Measurements from ENCODE around the gene DENND4C. TPM values are rescaled to one million over a fixed set of nuclear protein-coding genes. Genes with fewer than 3 reads are reported as not detected.

Gene DENND4C
- total RNA-seq, 3 donors from 2014 or later (not counting 1 experiment from before 2014, with no cell fraction given), result 82.6 to 115 (median 100) TPM

DNA sequence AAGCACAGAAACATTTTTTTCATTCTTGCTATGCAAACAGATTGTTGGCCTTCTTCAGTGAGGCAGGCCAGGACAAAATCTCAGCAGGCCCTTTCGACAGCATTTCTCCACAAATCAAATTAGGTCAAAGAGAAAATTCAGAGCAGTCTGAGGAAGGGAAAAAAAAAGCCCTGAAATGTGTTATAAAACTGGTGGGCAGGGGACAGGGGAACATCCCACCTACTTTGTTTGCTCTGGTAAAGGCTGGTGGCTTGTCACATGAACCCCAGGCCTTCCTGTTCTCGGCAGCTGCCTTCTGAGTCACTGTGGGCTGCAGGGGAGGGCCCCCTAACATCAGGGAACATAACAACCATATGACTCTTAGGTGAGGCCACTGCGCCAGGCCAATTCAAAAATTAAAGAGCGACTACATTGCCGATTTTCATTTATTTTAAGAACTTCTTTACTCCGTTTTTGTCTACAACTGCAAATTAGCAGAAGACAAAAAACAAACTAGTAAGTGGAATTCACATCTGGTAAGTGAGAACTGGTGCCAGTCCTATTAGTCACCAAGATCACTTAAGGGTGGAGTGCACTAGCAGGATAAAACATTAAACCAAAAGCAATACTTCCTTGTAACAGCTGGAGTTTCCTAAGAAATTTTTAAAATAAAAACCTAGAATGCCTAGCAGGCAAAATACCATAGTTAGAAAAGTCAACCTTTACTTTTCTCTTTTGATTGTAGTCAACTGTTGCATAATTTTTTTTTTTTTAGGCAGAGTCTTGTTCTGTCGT lies 46.2 kb upstream of the DENND4C start:
- WGBS (ENCODE audit: insufficient coverage), result 9% methylated on average over 6 of the region's 7 CpGs
- no peak overlapping the region for H3K4me3 ChIP-seq (ENCODE audit: low read length)

DNA sequence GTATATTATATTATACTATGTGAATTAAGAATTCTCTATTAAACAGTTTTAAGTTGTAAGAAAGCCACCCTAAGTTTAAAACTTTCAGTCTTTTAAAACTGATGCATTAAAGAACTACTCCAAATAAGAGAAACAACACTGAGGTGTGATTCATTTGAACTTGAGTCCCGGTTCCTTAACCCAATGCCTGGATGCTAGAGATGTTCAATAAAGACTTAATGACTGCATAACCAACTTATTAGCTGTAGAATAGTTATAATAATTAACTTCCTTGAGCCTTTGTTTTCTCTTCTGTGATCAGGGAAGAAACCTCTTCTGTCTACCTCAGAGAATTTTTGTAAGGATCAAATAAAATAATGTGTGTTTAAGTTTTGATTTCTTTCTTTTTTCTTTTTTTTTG lies 45.3 kb upstream of the DENND4C start:
- DNase-seq, result no peak
- Mint-ChIP-seq H3K27me3 (ENCODE audit: low read depth in 2 of 2) (no peaks in the 10 kb centered on the region), H3K27ac (peak overlapping the region; percentile 96 to 97), H3K9me3 (no peaks in the 10 kb centered on the region), H3K4me3 (peak overlapping the region; percentile 42), H3K4me1 (peaks cover 26 to 32% of the 10 kb centered on the region in 2 donors), H3K36me3 (no peaks in the 10 kb centered on the region)
- intact Hi-C loops (cut with micrococcal nuclease), result loop anchor here (2.0 kb wide), 2 partner anchors 58 to 196 kb away; partner anchors contain the start of genes PLIN2 and RPS6
- Histone ChIP-seq H3K27ac (ENCODE audit: low read length) (peak overlapping the region; percentile 84), H3K9me3 (ENCODE audit: control insufficient read depth, insufficient read depth, low read length) (no peaks in the 10 kb centered on the region), H3K4me1 (ENCODE audit: control insufficient read depth, insufficient read depth, low read length) (peaks cover 56% of the 10 kb centered on the region), H3K36me3 (ENCODE audit: control insufficient read depth, insufficient read depth, low read length) (no peaks in the 10 kb centered on the region), H3K27me3 (ENCODE audit: control insufficient read depth, insufficient read depth, low read length) (no peaks in the 10 kb centered on the region), H3K4me3 (ENCODE audit: low read length) (no peak overlapping the region)
- TF ChIP-seq, protein P1, sequence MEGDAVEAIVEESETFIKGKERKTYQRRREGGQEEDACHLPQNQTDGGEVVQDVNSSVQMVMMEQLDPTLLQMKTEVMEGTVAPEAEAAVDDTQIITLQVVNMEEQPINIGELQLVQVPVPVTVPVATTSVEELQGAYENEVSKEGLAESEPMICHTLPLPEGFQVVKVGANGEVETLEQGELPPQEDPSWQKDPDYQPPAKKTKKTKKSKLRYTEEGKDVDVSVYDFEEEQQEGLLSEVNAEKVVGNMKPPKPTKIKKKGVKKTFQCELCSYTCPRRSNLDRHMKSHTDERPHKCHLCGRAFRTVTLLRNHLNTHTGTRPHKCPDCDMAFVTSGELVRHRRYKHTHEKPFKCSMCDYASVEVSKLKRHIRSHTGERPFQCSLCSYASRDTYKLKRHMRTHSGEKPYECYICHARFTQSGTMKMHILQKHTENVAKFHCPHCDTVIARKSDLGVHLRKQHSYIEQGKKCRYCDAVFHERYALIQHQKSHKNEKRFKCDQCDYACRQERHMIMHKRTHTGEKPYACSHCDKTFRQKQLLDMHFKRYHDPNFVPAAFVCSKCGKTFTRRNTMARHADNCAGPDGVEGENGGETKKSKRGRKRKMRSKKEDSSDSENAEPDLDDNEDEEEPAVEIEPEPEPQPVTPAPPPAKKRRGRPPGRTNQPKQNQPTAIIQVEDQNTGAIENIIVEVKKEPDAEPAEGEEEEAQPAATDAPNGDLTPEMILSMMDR (IDR thresholded peaks at IDR 0.05), result no peak
- WGBS (ENCODE audit: insufficient coverage), result no CpG with 5 or more reads among the region's 1 CpG
- ATAC-seq, result no peak

More for the DNA sequence above, 46.2 kb upstream of the DENND4C start:
- DNase-seq (peak; percentile 81 to 88), ATAC-seq (peak; percentile 85 to 98 (median 98))
- Mint-ChIP-seq H3K36me3 (no peaks in the 10 kb centered on the region), H3K9me3 (no peaks in the 10 kb centered on the region), H3K27ac (peak overlapping the region; percentile 96 to 97), H3K4me1 (peaks cover 26 to 32% of the 10 kb centered on the region in 2 donors), H3K27me3 (ENCODE audit: low read depth in 2 of 2) (no peaks in the 10 kb centered on the region), H3K4me3 (peak overlapping the region; percentile 72)
- Histone ChIP-seq H3K4me1 (ENCODE audit: control insufficient read depth, insufficient read depth, low read length) (peaks cover 56% of the 10 kb centered on the region), H3K36me3 (ENCODE audit: control insufficient read depth, insufficient read depth, low read length) (no peaks in the 10 kb centered on the region), H3K27ac (ENCODE audit: low read length) (peak overlapping the region; percentile 84), H3K27me3 (ENCODE audit: control insufficient read depth, insufficient read depth, low read length) (no peaks in the 10 kb centered on the region), H3K9me3 (ENCODE audit: control insufficient read depth, insufficient read depth, low read length) (no peaks in the 10 kb centered on the region)
- intact Hi-C loops (cut with micrococcal nuclease), result loop anchor here (1.0 to 2.0 kb wide), 5 partner anchors 23 to 196 kb away; partner anchors contain the start of genes DENND4C, PLIN2 and RPS6
- TF ChIP-seq, protein P1 (IDR thresholded peaks at IDR 0.05), result no peak

GRCh38 chr9:19186232-19186631 lies 44.3 kb upstream of the DENND4C start:
- Histone ChIP-seq H3K27me3 (ENCODE audit: control insufficient read depth, insufficient read depth, low read length) (no peaks in the 10 kb centered on the region), H3K27ac (ENCODE audit: low read length) (no peak overlapping the region), H3K4me3 (ENCODE audit: low read length) (no peak overlapping the region), H3K36me3 (ENCODE audit: control insufficient read depth, insufficient read depth, low read length) (no peaks in the 10 kb centered on the region), H3K4me1 (ENCODE audit: control insufficient read depth, insufficient read depth, low read length) (peaks cover 45% of the 10 kb centered on the region), H3K9me3 (ENCODE audit: control insufficient read depth, insufficient read depth, low read length) (no peaks in the 10 kb centered on the region)
- H3K27me3 Mint-ChIP-seq (ENCODE audit: low read depth in 2 of 2), result no peaks in the 10 kb centered on the region
- no peaks in the 10 kb centered on the region for H3K9me3 Mint-ChIP-seq
- no peak for DNase-seq
- intact Hi-C loops (cut with micrococcal nuclease), result no loop called here
- H3K4me3 Mint-ChIP-seq, result no peak overlapping the region
- peak overlapping the region; percentile 96 to 97 for H3K27ac Mint-ChIP-seq
- 75% methylated on average over 1 of the region's 2 CpGs for WGBS (ENCODE audit: insufficient coverage)
- TF ChIP-seq, protein P1 (IDR thresholded peaks at IDR 0.05), result no peak
- peaks cover 19 to 30% of the 10 kb centered on the region in 2 donors for H3K4me1 Mint-ChIP-seq
- ATAC-seq, result no peak
- H3K36me3 Mint-ChIP-seq, result no peaks in the 10 kb centered on the region
